LNCAP (cell line): Measurements from ENCODE around the gene PLSCR3.

Source experiments
- CTCF ChIP-seq: fragments of 450-650 bp; IDR thresholded peaks from 2 replicates; pipeline ENCODE4 v1.5.1; 2017; ENCODE audit warnings: mild to moderate bottlenecking

Gene PLSCR3

GRCh38 chr17:7354262-7354843 lies 40.0 kb downstream of the PLSCR3 start:
- no peak for TF ChIP-seq CTCF

- no peak for TF ChIP-seq CTCF
Observed at GRCh38 chr17:7352910-7353635, 41.3 kb downstream of the PLSCR3 start.

- peak; percentile 27; the same call in 1 of the 2 replicates for TF ChIP-seq CTCF
Observed at GRCh38 chr17:7352503-7352889, 41.8 kb downstream of the PLSCR3 start.

GRCh38 chr17:7351665-7352502 lies 42.4 kb downstream of the PLSCR3 start, which contains the start of gene KCTD11:
KCTD11 (plus strand) TSS chr17:7352162.
- no peak for TF ChIP-seq CTCF

- no peak for TF ChIP-seq CTCF
Observed at GRCh38 chr17:7348478-7349242, 45.7 kb downstream of the PLSCR3 start.

GRCh38 chr17:7347630-7348477 lies 46.5 kb downstream of the PLSCR3 start:
- TF ChIP-seq CTCF = no peak
